Measurements from ENCODE around the gene RPL22L1. TPM values are rescaled to one million over a fixed set of nuclear protein-coding genes. Genes with fewer than 3 reads are reported as not detected.

RPL22L1 gene
- total RNA-seq (39.5 TPM), polyA plus RNA-seq (69.3 TPM)

DNA sequence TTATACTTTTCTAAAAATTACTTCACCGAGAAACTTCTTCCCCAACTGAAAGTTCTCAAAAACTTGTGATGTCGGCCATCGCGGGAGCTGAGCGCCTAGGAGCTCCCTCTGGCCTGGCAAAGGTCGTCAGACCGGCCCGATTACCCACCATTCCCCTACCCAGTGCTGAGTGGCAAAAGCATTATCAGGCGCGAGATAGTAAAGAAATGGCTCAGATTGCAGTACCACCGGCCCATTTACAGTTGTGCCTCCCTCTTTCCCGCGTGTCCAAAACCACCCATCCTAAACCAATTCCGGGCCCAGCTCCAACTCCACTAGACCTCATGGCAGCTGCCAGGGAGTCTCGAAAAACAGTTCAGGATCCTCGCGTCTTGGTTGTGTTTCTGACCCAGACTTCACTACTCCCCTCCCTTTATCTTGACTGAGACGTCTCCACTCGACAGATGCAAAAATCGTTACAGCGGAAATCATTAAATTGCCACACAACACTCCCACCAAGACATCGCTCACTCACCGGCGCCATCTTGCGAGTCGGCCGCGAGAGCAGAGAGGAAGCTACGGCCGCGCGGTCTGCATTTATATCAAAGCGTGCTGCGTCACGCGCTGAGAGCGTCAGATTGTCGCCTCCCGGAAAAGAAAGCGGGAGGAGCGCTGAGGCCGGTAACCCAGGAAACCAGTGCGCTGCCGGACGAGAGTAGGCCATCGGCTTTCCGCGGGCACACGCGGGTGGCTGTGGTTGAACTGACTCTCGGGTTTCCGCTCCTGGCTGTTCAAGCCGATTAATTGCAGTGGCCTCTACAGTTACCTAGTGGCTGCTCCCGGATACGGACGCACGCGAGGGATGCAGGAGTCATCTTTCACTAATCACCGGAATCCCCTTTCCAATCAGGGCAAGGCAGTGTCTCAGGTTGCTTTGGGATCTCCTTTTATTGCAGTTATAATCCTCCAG is at the start of gene RPL22L1:
TSS of gene RPL22L1 (minus strand) at position 551 of the 949 bp plus-strand sequence. CDS start at position 523, 28 bp downstream.
- peak; percentile 90 for DNase-seq (ENCODE audit: extremely low spot score)
- Histone ChIP-seq H3K36me3 (ENCODE audit: insufficient read depth) (peaks cover 4% of the 10 kb centered on the region), H3K4me1 (ENCODE audit: insufficient read depth) (no peaks in the 10 kb centered on the region), H3K27ac (ENCODE audit: low read depth) (peak within 1 kb of the TSS; percentile 72), H3K4me3 (ENCODE audit: low read depth, low read length) (peak within 1 kb of the TSS; percentile 70)
- under 1% methylated on average over 59 of the region's 59 CpGs for WGBS

DNA sequence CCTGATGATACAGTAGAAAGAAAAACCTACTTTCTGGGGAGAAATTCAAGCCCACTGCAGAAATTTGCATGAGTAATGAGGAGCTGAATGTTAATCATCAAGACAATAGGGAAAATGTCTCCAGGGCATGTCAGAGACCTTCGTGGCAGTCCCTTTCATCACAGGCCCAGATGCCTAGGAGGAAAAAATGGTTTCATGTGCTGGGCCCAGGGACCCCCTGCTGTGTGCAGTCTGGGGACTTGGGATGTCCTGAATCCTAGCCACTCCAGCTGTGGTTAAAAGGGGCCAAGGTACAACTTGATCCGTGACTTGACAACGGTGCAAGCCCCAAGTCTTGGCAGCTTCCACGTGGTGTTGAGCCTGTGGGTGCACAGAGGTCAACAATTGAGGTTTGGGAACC is 48.7 kb upstream of the RPL22L1 start:
- Histone ChIP-seq H3K27ac (ENCODE audit: low read depth) (no peak overlapping the region), H3K4me3 (ENCODE audit: low read depth, low read length) (no peak overlapping the region), H3K36me3 (ENCODE audit: insufficient read depth) (no peaks in the 10 kb centered on the region), H3K4me1 (ENCODE audit: insufficient read depth) (no peaks in the 10 kb centered on the region)
- no peak for DNase-seq (ENCODE audit: extremely low spot score)
- WGBS, result 71% methylated on average over 4 of the region's 4 CpGs

DNA sequence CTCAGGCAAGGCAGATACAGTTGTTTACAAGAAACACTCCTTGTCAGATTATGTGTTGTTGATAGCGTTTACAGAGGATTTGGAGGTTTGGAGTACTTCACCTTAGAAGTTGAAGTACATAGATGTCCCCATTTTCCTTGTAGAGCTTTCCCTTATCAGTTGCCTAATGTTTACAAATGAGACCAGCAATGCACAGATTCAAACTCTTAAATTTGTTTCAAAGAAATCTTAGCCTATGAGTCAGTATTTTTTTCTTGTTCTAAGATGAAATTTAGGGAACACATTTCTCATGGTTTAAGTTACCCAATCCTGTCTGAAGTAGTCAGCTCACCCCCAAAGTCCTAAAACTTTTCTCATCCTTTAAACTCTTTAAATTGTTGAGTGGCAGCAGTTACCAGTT is 44.7 kb upstream of the RPL22L1 start:
- H3K4me3 ChIP-seq (ENCODE audit: low read depth, low read length), result no peak overlapping the region
- no peak for DNase-seq (ENCODE audit: extremely low spot score)
- H3K4me1 ChIP-seq (ENCODE audit: insufficient read depth), result no peaks in the 10 kb centered on the region
- H3K27ac ChIP-seq (ENCODE audit: low read depth), result no peak overlapping the region
- H3K36me3 ChIP-seq (ENCODE audit: insufficient read depth), result no peaks in the 10 kb centered on the region
- WGBS, result 29% methylated on average over 1 of the region's 1 CpG

DNA sequence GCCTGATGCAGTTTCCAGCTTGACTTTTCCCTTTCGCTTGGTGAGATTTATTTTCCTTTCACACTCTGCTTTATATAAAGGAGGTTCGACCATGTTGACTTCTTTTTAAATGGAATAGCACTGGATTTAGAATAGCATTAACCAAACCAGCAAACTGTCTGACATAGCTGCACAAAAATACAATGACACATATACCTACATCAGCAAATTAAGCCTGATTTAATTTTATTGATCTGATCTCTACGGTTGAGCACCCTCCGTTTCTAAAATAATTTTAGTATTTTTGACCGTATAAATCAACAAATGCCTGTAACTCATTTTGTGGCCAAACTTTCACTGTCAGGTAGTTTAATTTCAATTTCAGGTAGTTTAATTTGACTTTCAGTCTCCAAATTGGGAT is 44.2 kb upstream of the RPL22L1 start:
- Histone ChIP-seq H3K36me3 (ENCODE audit: insufficient read depth) (no peaks in the 10 kb centered on the region), H3K27ac (ENCODE audit: low read depth) (no peak overlapping the region), H3K4me1 (ENCODE audit: insufficient read depth) (no peaks in the 10 kb centered on the region), H3K4me3 (ENCODE audit: low read depth, low read length) (no peak overlapping the region)
- DNase-seq (ENCODE audit: extremely low spot score), result no peak
- 87% methylated on average over 5 of the region's 5 CpGs for whole genome bisulfite sequencing

DNA sequence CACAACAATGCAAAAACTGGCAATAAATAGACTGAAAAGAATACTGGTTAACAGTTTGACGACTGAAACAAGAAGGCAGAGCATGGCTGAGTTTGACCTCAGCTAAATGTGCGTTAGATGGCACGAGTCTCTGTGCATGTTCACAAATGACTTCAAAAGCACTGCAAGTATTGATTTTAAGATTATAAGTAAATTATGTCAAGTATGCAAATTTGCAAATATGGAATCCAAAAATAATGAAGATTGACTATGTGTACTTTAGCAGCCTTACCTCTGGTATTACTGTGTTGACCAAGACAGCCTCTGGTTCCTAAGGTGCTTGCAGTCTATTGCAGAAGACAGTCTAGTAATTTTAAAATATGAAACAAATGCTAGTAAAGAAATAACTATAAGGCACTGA is 41.1 kb upstream of the RPL22L1 start:
- H3K4me1 ChIP-seq (ENCODE audit: insufficient read depth), result no peaks in the 10 kb centered on the region
- DNase-seq (ENCODE audit: extremely low spot score), result no peak
- WGBS, result 97% methylated on average over 3 of the region's 3 CpGs
- no peak overlapping the region for H3K4me3 ChIP-seq (ENCODE audit: low read depth, low read length)
- no peaks in the 10 kb centered on the region for H3K36me3 ChIP-seq (ENCODE audit: insufficient read depth)
- no peak overlapping the region for H3K27ac ChIP-seq (ENCODE audit: low read depth)

DNA sequence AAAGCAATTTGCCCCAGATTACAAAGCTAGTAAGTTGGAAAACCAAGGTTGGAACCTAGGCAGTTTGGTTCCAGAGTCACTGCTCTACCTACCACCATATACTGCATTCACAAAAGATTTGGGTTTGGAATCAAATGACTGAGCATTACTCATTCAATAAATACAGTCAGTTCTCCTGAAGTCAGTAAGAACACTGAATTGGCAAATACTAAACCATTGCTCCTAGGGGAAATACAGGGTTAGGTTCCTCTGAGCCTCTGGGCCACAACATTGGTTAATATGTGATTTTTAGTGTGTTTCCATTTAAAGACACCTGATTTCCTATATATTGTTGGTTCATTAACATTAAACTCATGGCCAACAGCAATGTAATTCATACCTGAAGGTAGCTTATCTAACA is 40.5 kb upstream of the RPL22L1 start:
- H3K27ac ChIP-seq (ENCODE audit: low read depth), result no peak overlapping the region
- no peaks in the 10 kb centered on the region for H3K36me3 ChIP-seq (ENCODE audit: insufficient read depth)
- H3K4me3 ChIP-seq (ENCODE audit: low read depth, low read length), result no peak overlapping the region
- no peaks in the 10 kb centered on the region for H3K4me1 ChIP-seq (ENCODE audit: insufficient read depth)
- DNase-seq (ENCODE audit: extremely low spot score), result no peak

DNA sequence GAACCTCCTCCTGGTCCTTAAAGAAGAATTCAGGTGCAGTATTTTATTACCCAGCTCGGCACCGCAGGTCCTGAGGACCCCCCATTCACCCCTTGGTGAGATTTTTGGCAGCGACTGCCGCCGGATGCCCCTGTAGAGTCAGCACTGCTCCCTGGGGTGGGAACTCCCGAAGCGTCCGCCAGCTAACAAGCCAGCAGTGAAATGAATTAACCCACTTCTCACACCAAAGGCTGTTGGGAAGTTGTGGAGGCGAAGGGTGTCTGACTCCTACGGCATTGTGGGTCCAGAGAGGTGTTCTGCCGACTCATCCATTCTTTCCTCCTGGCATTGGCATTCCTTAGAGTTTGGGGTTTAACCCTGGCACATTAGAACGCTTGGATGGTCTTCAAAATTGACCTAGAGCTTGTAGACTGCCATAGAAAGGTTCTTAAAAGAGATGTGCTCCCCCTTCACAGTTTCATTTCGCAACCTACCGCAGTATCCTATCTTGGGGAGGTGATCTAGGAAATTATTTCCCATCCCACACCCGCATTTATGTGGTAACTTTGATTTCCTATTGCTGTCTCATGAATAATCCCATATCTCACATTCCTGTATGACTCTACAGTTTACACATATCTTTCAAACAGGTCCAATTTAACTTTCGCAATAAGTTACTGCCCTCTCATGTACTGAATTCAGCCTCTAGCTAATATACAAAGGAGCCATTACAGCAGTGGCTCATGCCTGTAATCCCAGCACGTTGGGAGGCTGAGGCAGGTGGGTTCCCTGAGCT is 39.3 kb upstream of the RPL22L1 start:
- Histone ChIP-seq H3K36me3 (ENCODE audit: insufficient read depth) (no peaks in the 10 kb centered on the region), H3K4me3 (ENCODE audit: low read depth, low read length) (no peak overlapping the region), H3K4me1 (ENCODE audit: insufficient read depth) (no peaks in the 10 kb centered on the region), H3K27ac (ENCODE audit: low read depth) (no peak overlapping the region)
- 85% methylated on average over 17 of the region's 17 CpGs for WGBS
- no peak for DNase-seq (ENCODE audit: extremely low spot score)

DNA sequence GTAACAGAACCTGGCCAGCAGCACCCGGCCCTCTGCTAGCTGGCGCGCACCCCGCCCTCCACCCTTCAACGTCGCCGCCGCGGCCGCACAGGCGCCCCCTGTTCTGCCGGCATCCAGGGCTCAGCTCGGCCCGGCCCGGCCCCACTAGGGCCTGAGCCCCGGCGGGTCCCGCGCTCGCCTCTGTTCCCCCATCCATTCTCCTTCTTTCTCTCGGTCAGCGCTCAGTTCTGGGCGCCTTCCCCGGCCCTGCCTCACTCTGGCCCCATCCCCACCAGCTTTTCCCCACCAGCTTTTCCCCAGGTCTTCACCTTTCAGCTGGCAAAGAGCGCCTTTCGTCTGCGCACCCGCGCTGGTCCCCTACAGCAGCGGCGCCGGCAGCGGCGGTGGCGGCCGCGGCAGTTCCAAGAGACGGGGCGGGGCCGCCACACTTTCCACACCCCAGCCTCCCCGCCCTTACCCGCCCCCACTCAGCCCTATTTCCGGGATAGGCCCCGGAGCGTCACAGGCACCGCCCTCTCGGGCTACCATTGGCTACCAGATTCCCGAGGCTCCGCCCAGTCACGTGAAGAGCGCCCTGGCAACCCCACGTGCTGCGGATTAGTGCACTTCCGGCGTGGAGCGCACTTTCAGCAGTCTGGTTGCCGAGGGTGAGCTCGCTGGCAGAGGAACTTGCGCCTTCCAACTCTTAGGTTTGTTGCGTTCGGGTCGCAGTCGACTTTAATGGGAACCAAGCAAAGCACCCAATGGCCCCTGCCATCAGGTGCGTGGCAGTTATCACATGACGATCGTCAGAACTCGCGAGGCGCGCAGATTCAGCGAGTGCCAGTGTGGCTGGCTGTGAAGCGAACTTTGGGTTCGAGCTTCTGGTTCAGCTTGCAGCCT is 38.5 kb upstream of the RPL22L1 start, which contains the start of gene EIF5A2:
TSS of gene EIF5A2 (minus strand) at position 403 of the 882 bp plus-strand sequence. CDS start 831 bp downstream, outside the sequence.
- Histone ChIP-seq H3K4me1 (ENCODE audit: insufficient read depth) (no peaks in the 10 kb centered on the region), H3K4me3 (ENCODE audit: low read depth, low read length) (peak within 1 kb of the TSS; percentile 71), H3K27ac (ENCODE audit: low read depth) (peak within 1 kb of the TSS; percentile 60), H3K36me3 (ENCODE audit: insufficient read depth) (no peaks in the 10 kb centered on the region)
- 11% methylated on average over 73 of the region's 73 CpGs for WGBS
- DNase-seq (ENCODE audit: extremely low spot score), result peak; percentile 84

DNA sequence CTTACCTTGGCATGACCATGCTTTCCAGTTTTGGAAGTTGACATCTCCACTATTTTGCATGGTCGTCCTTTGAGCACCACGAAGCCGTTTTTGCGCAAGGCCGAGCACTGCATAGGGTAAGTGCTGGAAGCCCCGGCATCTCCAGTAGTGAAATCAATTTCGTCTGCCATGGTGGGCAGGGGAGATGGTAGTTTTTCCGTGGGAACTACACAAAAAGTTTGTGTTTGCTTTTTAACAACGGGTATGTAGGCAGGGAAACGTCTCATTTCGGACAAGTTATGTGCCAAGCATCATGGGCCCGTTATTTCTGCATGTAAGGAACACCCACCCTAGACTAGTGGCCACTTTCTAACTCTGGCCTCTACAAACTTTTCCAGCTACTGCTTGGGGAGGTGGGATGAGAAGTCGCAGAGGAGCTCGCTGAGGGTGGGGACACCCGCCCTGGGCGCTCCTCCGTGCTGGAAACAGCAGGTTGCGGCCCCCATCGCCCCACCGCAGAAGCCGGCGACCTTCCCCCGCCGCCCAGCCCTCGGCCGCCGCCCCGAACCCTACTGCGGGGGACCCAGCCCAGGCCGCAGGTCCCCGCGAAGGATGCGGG is 37.7 kb upstream of the RPL22L1 start:
- peak overlapping the region; percentile 71 for H3K4me3 ChIP-seq (ENCODE audit: low read depth, low read length)
- DNase-seq (ENCODE audit: extremely low spot score), result no peak
- WGBS, result 6% methylated on average over 33 of the region's 33 CpGs
- H3K27ac ChIP-seq (ENCODE audit: low read depth), result no peak overlapping the region
- H3K36me3 ChIP-seq (ENCODE audit: insufficient read depth), result no peaks in the 10 kb centered on the region
- H3K4me1 ChIP-seq (ENCODE audit: insufficient read depth), result no peaks in the 10 kb centered on the region

DNA sequence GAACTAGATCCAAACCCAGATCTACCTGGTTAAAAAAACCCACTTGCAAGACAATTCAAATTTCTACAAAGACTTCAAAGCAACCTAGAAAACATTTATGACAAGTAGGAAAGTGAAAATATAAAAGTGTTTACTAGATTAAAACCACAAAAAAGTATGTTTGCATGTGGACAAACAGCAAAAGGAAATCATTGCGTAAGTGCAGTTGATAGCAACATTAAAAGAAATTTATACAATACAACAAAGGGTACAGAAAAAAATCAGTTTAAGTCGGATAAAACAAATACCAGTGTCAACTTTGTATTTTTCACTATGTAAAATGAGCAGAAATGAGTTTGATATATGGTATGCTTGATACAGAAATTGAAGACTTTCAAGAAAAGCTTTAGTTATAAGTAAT is 35.9 kb upstream of the RPL22L1 start:
- H3K4me1 ChIP-seq (ENCODE audit: insufficient read depth), result no peaks in the 10 kb centered on the region
- no peak overlapping the region for H3K4me3 ChIP-seq (ENCODE audit: low read depth, low read length)
- 80% methylated on average over 2 of the region's 2 CpGs for WGBS
- no peak for DNase-seq (ENCODE audit: extremely low spot score)
- H3K27ac ChIP-seq (ENCODE audit: low read depth), result no peak overlapping the region
- H3K36me3 ChIP-seq (ENCODE audit: insufficient read depth), result no peaks in the 10 kb centered on the region

DNA sequence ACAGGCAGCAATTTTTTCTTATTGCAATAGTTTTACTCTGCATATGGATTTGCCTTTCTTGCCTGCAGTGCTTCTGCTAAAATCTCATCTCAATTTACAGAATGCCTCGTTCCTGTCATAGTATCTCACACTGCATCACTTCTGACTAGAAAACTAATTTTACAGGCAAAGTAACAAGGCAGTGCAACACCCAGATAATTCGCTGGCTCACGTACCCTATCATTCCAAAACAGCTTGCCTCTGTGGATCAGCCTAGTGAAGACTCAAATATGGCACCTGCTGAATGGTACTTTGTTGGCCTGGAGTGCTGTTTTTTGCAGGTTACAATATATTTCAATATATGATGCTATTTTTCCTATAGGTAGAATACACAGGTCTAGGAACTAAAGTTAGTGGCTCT is 33.1 kb upstream of the RPL22L1 start:
- Histone ChIP-seq H3K27ac (ENCODE audit: low read depth) (no peak overlapping the region), H3K4me3 (ENCODE audit: low read depth, low read length) (no peak overlapping the region), H3K4me1 (ENCODE audit: insufficient read depth) (no peaks in the 10 kb centered on the region), H3K36me3 (ENCODE audit: insufficient read depth) (no peaks in the 10 kb centered on the region)
- DNase-seq (ENCODE audit: extremely low spot score), result no peak
- WGBS, result 96% methylated on average over 3 of the region's 3 CpGs

DNA sequence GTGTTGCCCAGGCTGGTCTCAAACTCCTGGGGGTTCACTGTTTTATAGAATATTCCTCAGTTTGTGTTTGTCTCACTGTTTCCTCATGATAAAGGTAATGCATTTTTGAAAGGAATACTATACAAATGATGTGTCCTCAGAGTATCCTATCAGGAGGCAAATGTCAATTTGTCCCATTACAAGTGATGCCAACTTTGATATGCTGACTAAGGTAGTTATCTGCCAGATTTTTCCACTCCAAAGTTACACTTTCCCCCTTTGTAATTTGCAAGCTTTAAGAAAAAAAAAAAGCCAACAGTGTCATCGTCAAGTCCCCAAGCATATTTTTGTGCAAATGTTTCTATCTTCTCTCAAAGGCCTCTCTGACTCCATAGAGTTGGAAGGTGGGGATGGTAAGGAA is 29.5 kb upstream of the RPL22L1 start:
- WGBS, result 91% methylated on average over 1 of the region's 1 CpG
- no peaks in the 10 kb centered on the region for H3K36me3 ChIP-seq (ENCODE audit: insufficient read depth)
- no peak overlapping the region for H3K4me3 ChIP-seq (ENCODE audit: low read depth, low read length)
- no peak overlapping the region for H3K27ac ChIP-seq (ENCODE audit: low read depth)
- H3K4me1 ChIP-seq (ENCODE audit: insufficient read depth), result no peaks in the 10 kb centered on the region
- DNase-seq (ENCODE audit: extremely low spot score), result no peak

DNA sequence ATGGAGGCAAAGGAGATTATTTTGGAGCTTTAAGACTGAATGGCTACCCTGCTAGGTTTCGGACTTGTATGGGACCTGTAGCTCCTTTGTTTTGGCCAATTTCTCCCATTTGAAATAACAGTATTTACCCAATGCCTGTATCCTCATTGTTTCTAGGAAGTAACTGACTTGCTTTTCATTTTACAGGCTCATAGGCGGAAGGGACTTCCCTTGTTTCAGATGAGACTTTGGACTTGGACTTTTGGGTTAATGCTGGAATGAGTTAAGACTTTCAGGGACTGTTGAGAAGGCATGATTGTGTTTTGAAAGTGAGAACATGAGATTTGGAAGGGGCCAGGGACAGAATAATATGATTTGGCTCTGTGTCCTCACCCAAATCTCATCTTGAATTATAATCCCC is 28.0 kb upstream of the RPL22L1 start:
- DNase-seq (ENCODE audit: extremely low spot score), result no peak
- no peaks in the 10 kb centered on the region for H3K4me1 ChIP-seq (ENCODE audit: insufficient read depth)
- no peaks in the 10 kb centered on the region for H3K36me3 ChIP-seq (ENCODE audit: insufficient read depth)
- no peak overlapping the region for H3K4me3 ChIP-seq (ENCODE audit: low read depth, low read length)
- no peak overlapping the region for H3K27ac ChIP-seq (ENCODE audit: low read depth)
- 99% methylated on average over 2 of the region's 2 CpGs for WGBS

Data from urinary bladder (tissue), 4 donors.